ENCODE results near the gene JDP2. TPM values are rescaled to one million over a fixed set of nuclear protein-coding genes. Genes with fewer than 3 reads are reported as not detected.

The JDP2 gene
- total RNA-seq, 1 donor from 2014 or later: 13.1 TPM

DNA sequence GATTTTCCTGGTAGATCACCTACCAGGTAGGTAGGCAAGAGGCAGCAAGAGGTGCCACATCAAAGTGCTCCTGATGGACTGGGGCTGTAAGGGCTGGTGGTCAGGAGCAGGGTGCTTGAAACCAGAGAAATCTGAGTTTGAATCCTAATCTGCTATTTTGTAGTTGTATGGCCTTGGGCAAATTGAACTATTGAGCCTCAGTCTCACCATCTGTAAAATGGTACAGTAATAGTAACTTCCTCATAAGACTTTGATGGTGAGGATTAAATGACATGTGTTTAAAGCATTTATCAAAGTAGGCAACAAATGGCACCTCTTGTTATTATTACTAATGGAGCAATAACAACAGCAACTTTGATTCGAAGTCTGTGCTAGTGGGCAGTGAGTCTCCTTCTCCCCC is 32.0 kb downstream of the JDP2 start:
- Mint-ChIP-seq H3K27ac (no peak overlapping the region), H3K27me3 (peaks cover 3% of the 10 kb centered on the region), H3K36me3 (ENCODE audit: insufficient read depth) (no peaks in the 10 kb centered on the region), H3K9me3 (ENCODE audit: low read depth) (no peaks in the 10 kb centered on the region), H3K4me3 (ENCODE audit: low read depth) (no peak overlapping the region), H3K4me1 (ENCODE audit: low read depth) (peaks cover 11% of the 10 kb centered on the region)
- TF ChIP-seq, protein P1, sequence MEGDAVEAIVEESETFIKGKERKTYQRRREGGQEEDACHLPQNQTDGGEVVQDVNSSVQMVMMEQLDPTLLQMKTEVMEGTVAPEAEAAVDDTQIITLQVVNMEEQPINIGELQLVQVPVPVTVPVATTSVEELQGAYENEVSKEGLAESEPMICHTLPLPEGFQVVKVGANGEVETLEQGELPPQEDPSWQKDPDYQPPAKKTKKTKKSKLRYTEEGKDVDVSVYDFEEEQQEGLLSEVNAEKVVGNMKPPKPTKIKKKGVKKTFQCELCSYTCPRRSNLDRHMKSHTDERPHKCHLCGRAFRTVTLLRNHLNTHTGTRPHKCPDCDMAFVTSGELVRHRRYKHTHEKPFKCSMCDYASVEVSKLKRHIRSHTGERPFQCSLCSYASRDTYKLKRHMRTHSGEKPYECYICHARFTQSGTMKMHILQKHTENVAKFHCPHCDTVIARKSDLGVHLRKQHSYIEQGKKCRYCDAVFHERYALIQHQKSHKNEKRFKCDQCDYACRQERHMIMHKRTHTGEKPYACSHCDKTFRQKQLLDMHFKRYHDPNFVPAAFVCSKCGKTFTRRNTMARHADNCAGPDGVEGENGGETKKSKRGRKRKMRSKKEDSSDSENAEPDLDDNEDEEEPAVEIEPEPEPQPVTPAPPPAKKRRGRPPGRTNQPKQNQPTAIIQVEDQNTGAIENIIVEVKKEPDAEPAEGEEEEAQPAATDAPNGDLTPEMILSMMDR (IDR thresholded peaks at IDR 0.05; ENCODE audit: unreplicated experiment): no peak
- DNase-seq (ENCODE audit: low spot score, unreplicated experiment): no peak

DNA sequence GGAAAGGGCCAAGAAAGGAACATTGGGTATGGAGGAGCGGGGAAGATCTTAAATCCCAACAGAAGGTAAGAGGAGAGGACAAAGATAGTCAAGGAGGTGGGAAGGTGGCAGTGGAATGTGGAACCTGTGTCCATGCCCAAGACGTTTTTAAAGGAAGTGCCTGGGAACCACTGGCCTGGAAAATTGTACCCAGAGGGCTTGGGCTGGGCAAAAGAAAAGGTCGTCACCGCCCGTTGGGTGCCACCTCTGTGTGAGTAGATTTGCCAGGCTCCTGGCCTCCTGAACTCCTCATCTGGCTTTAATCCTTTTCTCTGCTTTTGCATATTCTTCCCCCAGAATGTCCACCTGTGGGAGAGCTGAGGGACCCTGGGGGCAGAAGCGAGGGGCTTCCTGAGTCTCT is 32.6 kb downstream of the JDP2 start:
- peaks cover 11% of the 10 kb centered on the region for H3K4me1 Mint-ChIP-seq (ENCODE audit: low read depth)
- TF ChIP-seq, protein P1 (IDR thresholded peaks at IDR 0.05; ENCODE audit: unreplicated experiment): no peak
- no peaks in the 10 kb centered on the region for H3K9me3 Mint-ChIP-seq (ENCODE audit: low read depth)
- H3K27ac Mint-ChIP-seq: no peak overlapping the region
- H3K4me3 Mint-ChIP-seq (ENCODE audit: low read depth): no peak overlapping the region
- H3K27me3 Mint-ChIP-seq: peaks cover 3% of the 10 kb centered on the region
- DNase-seq (ENCODE audit: low spot score, unreplicated experiment): no peak
- no peaks in the 10 kb centered on the region for H3K36me3 Mint-ChIP-seq (ENCODE audit: insufficient read depth)

DNA sequence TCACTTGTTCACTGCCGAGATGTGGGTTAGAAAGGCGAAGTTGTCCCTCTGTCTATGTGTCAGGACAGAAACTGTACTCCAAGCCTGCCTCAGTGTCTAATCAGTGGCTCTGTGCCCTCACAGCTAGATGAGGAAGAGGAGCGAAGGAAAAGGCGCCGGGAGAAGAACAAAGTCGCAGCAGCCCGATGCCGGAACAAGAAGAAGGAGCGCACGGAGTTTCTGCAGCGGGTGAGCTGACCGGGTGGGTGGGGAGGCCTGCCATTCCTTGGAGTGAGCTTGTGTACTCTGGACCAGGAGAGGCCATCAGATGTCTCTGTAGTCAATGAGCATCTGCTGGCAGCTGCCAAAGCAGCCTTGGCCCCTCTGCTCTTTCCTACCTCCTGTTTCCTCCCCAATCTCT is 33.5 kb downstream of the JDP2 start:
- peaks cover 8% of the 10 kb centered on the region for H3K4me1 Mint-ChIP-seq (ENCODE audit: low read depth)
- H3K27ac Mint-ChIP-seq: no peak overlapping the region
- H3K9me3 Mint-ChIP-seq (ENCODE audit: low read depth): no peaks in the 10 kb centered on the region
- H3K4me3 Mint-ChIP-seq (ENCODE audit: low read depth): no peak overlapping the region
- no peak for DNase-seq (ENCODE audit: low spot score, unreplicated experiment)
- H3K36me3 Mint-ChIP-seq (ENCODE audit: insufficient read depth): no peaks in the 10 kb centered on the region
- TF ChIP-seq, protein P1 (IDR thresholded peaks at IDR 0.05; ENCODE audit: unreplicated experiment): no peak
- H3K27me3 Mint-ChIP-seq: no peaks in the 10 kb centered on the region

DNA sequence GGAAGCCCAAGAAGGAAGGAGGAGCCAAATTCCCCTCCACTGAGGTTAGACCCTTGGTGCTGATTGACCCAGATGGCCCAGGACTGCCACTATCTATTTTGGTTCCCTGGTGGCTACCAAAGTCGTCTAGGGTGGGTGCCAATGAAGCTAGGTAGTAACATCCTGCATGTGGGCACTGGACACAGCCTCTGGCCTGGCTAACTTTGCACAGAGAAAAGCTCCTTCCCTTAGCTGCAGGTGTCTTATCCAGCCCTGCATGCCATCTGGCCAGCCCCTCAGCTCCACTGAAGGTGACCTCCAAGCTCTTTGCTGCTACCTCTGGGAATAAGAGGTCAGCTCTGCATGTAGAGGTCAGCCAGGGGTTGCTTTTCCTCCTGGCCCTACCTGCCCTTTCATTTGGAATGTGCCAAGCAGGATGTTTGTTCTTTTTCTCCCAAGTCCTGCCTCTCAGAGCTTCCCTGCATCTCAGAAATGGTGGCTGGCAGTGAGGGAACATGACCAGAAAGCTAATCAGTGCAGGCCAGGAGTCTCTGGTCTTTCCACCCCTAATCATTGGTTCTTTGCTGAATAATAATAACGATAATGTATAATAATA is 34.0 kb downstream of the JDP2 start:
- Mint-ChIP-seq H3K4me3 (ENCODE audit: low read depth) (no peak overlapping the region), H3K36me3 (ENCODE audit: insufficient read depth) (no peaks in the 10 kb centered on the region), H3K27me3 (no peaks in the 10 kb centered on the region), H3K9me3 (ENCODE audit: low read depth) (no peaks in the 10 kb centered on the region), H3K4me1 (ENCODE audit: low read depth) (peaks cover 8% of the 10 kb centered on the region), H3K27ac (no peak overlapping the region)
- DNase-seq (ENCODE audit: low spot score, unreplicated experiment): no peak
- TF ChIP-seq, protein P1 (IDR thresholded peaks at IDR 0.05; ENCODE audit: unreplicated experiment): no peak

DNA sequence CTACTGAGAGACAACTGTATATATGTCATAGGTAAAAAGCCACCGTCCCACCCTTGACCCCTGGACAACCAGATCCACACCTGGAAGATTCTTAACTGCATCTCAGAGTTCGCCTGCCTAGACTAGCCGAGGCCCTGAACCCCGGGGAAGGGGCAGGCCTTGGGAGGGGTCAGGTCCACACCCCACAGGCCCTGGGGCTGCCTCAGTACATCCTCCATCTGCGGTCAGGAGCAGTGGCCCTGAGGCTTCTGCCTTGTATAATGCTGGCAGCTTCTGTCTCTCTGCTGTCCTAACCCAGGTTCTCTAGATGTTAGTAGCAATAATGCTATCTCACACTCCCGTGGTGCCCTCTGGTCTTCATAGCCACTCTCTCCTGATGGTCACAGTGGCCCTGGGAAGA is 36.8 kb downstream of the JDP2 start:
- Mint-ChIP-seq H3K27ac (no peak overlapping the region), H3K4me3 (ENCODE audit: low read depth) (no peak overlapping the region), H3K9me3 (ENCODE audit: low read depth) (no peaks in the 10 kb centered on the region), H3K4me1 (ENCODE audit: low read depth) (no peaks in the 10 kb centered on the region), H3K36me3 (ENCODE audit: insufficient read depth) (peaks cover 3% of the 10 kb centered on the region), H3K27me3 (no peaks in the 10 kb centered on the region)
- TF ChIP-seq, protein P1 (IDR thresholded peaks at IDR 0.05; ENCODE audit: unreplicated experiment): no peak
- DNase-seq (ENCODE audit: low spot score, unreplicated experiment): no peak

All from progenitor cell of endocrine pancreas (in vitro differentiated cells).